HCT116 (cell line): Measurements from ENCODE around the gene IGF2BP3. TPM values are rescaled to one million over a fixed set of nuclear protein-coding genes. Genes with fewer than 3 reads are reported as not detected.

Experiments
- ATAC-seq: fragments of 200-7000 bp; cut with Tn5 transposase; 2 replicates; pipeline ENCODE4 v1.9.1; 2020; ENCODE audit warnings: mild to moderate bottlenecking, moderate library complexity
- BruUV-seq: library from RNA; stranded (reverse); fragments of 400-500 nt; replicated peaks from 2 replicates; lab custom pipeline; 2021; lab: Mats Ljungman, UMichigan
- CTCF ChIA-PET: fragments of 300-600 bp; sonication (Branson Sonifier 250); formaldehyde crosslinking; loops from one replicate; lab custom pipeline; 2021; ENCODE audit warnings: antibody characterized with exemption; lab: Charles Lee
- POLR2A ChIA-PET: fragments of 300-600, 350-600 bp; sonication (Branson Sonifier 250); formaldehyde crosslinking; loops from one replicate; lab custom pipeline; 2021; ENCODE audit warnings: antibody characterized with exemption; lab: Charles Lee
- RAD21 ChIA-PET, 2 experiments: fragments of 300-600 bp; sonication (Branson Sonifier 250); formaldehyde crosslinking; loops; one replicate each; lab custom pipeline; 2023; ENCODE audit warnings: low total read pairs in 2 of 2; ENCODE audit not compliant: uncharacterized antibody in 2 of 2, unreplicated experiment in 2 of 2, low non-redundant PET in 1 of 2; lab: Charles Lee
- DNase-seq: peaks from one replicate; pipeline ENCODE4 v3.0.0-alpha.2; 2010; ENCODE audit warnings: low read depth, low spot score
- H2AFZ ChIP-seq: fragments of 200-600 bp; shearing (Covaris generic), sonication (generic); 2 replicates; pipeline ENCODE4 v1.6.1; 2017; ENCODE audit warnings: low read depth, mixed run types, mixed read lengths, antibody characterized with exemption, low read length; ENCODE audit not compliant: poor library complexity, severe bottlenecking
- H3K27ac ChIP-seq: 2 replicates; pipeline ENCODE4 v1.5.1; 2012; ENCODE audit warnings: low read depth, low read length
- H3K27me3 ChIP-seq: fragments of 200-600 bp; sonication (generic); 2 replicates; pipeline ENCODE4 v1.6.1; 2016; ENCODE audit warnings: mixed run types, low read length, mixed read lengths; ENCODE audit not compliant: insufficient read depth
- H3K36me3 ChIP-seq, 2 experiments: fragments of 200-500 bp in 1 of 2; fragments of 200-600 bp in 1 of 2; sonication (Bioruptor generic) in 1 of 2; sonication (generic) in 1 of 2; 2 replicates each; pipeline versions ENCODE4 v1.5.1 to v1.6.1; 2014 to 2016; ENCODE audit warnings: low read length in 2 of 2, inconsistent platforms in 1 of 2, mixed read lengths in 1 of 2, mixed run types in 1 of 2; ENCODE audit not compliant: insufficient read depth in 2 of 2, control insufficient read depth in 1 of 2
- H3K4me1 ChIP-seq, 2 experiments: fragments of 200-600 bp in 1 of 2; sonication (generic) in 1 of 2; 2 replicates each; pipeline versions ENCODE4 v1.5.1 to v1.6.1; 2012 to 2017; ENCODE audit warnings: low read length in 2 of 2, inconsistent platforms in 1 of 2, mild to moderate bottlenecking in 1 of 2, mixed read lengths in 1 of 2, mixed run types in 1 of 2, moderate library complexity in 1 of 2; ENCODE audit not compliant: insufficient read depth in 2 of 2, control insufficient read depth in 1 of 2
- H3K4me2 ChIP-seq: fragments of 200-600 bp; sonication (generic); 2 replicates; pipeline ENCODE4 v1.6.1; 2017; ENCODE audit warnings: mixed run types, low read length, mixed read lengths
- H3K4me3 ChIP-seq, 2 experiments: fragments of 200-600 bp in 1 of 2; sonication (generic) in 1 of 2; replicated peaks in 1 of 2; 2 replicates each; pipeline ENCODE4 v1.5.1; 2011 to 2016; ENCODE audit warnings: low read length in 2 of 2, control low read depth in 1 of 2, low read depth in 1 of 2, mild to moderate bottlenecking in 1 of 2, mixed read lengths in 1 of 2, mixed run types in 1 of 2
- H3K79me2 ChIP-seq: fragments of 200-600 bp; sonication (generic); 2 replicates; pipeline ENCODE4 v1.6.1; 2017; ENCODE audit warnings: mild to moderate bottlenecking, mixed run types, low read length, moderate library complexity, mixed read lengths; ENCODE audit not compliant: insufficient read depth
- H3K9ac ChIP-seq: fragments of 200-600 bp; sonication (generic); 2 replicates; pipeline ENCODE4 v1.6.1; 2016; ENCODE audit warnings: low read length, mixed read lengths
- H3K9me2 ChIP-seq: fragments of 200-600 bp; sonication (generic), shearing (Covaris generic); 2 replicates; pipeline ENCODE4 v1.6.1; 2017; ENCODE audit warnings: mixed run types, mild to moderate bottlenecking, moderate library complexity; ENCODE audit not compliant: insufficient read depth
- H3K9me3 ChIP-seq, 2 experiments: fragments of 200-500 bp in 1 of 2; fragments of 200-600 bp in 1 of 2; sonication (Bioruptor generic) in 1 of 2; sonication (generic) in 1 of 2; 2 replicates each; pipeline ENCODE4 v1.6.1; 2014 to 2017; ENCODE audit warnings: low read length in 2 of 2, mixed read lengths in 2 of 2, inconsistent platforms in 1 of 2, low read depth in 1 of 2, mild to moderate bottlenecking in 1 of 2, mixed run types in 1 of 2, moderate library complexity in 1 of 2; ENCODE audit not compliant: control insufficient read depth in 1 of 2, insufficient read depth in 1 of 2
- H4K20me1 ChIP-seq: fragments of 200-600 bp; sonication (generic), shearing (Covaris generic); 2 replicates; pipeline ENCODE4 v1.6.1; 2017; ENCODE audit warnings: mixed run types, mild to moderate bottlenecking, moderate library complexity; ENCODE audit not compliant: insufficient read depth
- EZH2 ChIP-seq: fragments of 200-600 bp; sonication (generic); IDR thresholded peaks from 2 replicates; pipeline ENCODE4 v1.6.1; 2017; ENCODE audit warnings: antibody characterized with exemption, mixed run types
- FOSL1 ChIP-seq: IDR thresholded peaks from 2 replicates; pipeline ENCODE4 v1.6.1; 2012; ENCODE audit warnings: low read depth
- JUND ChIP-seq: IDR thresholded peaks from 2 replicates; pipeline ENCODE4 v1.6.1; 2012
- POLR2AphosphoS5 ChIP-seq: IDR thresholded peaks from 2 replicates; pipeline ENCODE4 v1.6.1; 2011; ENCODE audit warnings: mild to moderate bottlenecking, low read depth, low read length, moderate library complexity
- RAD21 ChIP-seq: IDR thresholded peaks from 2 replicates; pipeline ENCODE4 v1.6.1; 2012; ENCODE audit warnings: low read depth, mild to moderate bottlenecking
- SRF ChIP-seq: IDR thresholded peaks from 2 replicates; pipeline ENCODE4 v1.6.1; 2012; ENCODE audit warnings: low read depth
- YY1 ChIP-seq: IDR thresholded peaks from 2 replicates; pipeline ENCODE4 v1.6.1; 2011; ENCODE audit warnings: low read length, low read depth, moderate library complexity, mild to moderate bottlenecking; ENCODE audit not compliant: insufficient replicate concordance; ENCODE audit errors: extremely low read depth
- intact Hi-C: fragments of 100-400 bp; cut with micrococcal nuclease; formaldehyde crosslinking; loops from 2 replicates; pipeline ENCODE4 v1.10.0; 2022
- total RNA-seq: library from RNA; stranded (reverse); gene quantifications from one replicate; pipeline ENCODE4 v1.2.1, GENCODE V29; 2021; ENCODE audit not compliant: unreplicated experiment
- TF ChIP-seq, protein P1 (sequence below): IDR thresholded peaks from 2 replicates; pipeline ENCODE4 v1.6.1; 2012
- TF ChIP-seq, protein P2 (sequence below), 3 experiments: fragments of 200-600 bp in 1 of 3; sonication (generic) in 1 of 3; IDR thresholded peaks in 2 of 3; conservative IDR thresholded peaks in 1 of 3; 2 replicates each; pipeline ENCODE4 v1.5.1; 2012 to 2017; ENCODE audit warnings: low read depth in 2 of 3, low read length in 2 of 3, antibody characterized with exemption in 1 of 3, borderline replicate concordance in 1 of 3, control low read depth in 1 of 3, mild to moderate bottlenecking in 1 of 3, mixed read lengths in 1 of 3, mixed run types in 1 of 3, moderate library complexity in 1 of 3; ENCODE audit not compliant: insufficient read depth in 1 of 3

The IGF2BP3 gene
- total RNA-seq, 1 experiment from 2014 or later = 79.1 TPM

GRCh38 chr7:23266918-23267317 lies 203.4 kb downstream of the IGF2BP3 start:
- Histone ChIP-seq H3K36me3 (no peaks in the 10 kb centered on the region), H3K9me2 (no peaks in the 10 kb centered on the region), H3K79me2 (no peaks in the 10 kb centered on the region), H3K4me2 (no peak overlapping the region), H3K9ac (no peak overlapping the region), H2AFZ (no peak overlapping the region), H3K4me1 (peaks cover 0 to 6% of the 10 kb centered on the region in 2 experiments; a peak in 2 of 4 replicates), H3K4me3 (no peak overlapping the region), H3K27ac (no peak overlapping the region), H3K27me3 (no peaks in the 10 kb centered on the region), H4K20me1 (no peaks in the 10 kb centered on the region), H3K9me3 (no peaks in the 10 kb centered on the region)
- no peak for TF ChIP-seq YY1
- no peak for TF ChIP-seq RAD21
- TF ChIP-seq, protein P1, sequence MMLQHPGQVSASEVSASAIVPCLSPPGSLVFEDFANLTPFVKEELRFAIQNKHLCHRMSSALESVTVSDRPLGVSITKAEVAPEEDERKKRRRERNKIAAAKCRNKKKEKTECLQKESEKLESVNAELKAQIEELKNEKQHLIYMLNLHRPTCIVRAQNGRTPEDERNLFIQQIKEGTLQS = no peak
- TF ChIP-seq JUND = no peak
- TF ChIP-seq POLR2AphosphoS5 = no peak
- TF ChIP-seq FOSL1 = no peak
- TF ChIP-seq, protein P2, sequence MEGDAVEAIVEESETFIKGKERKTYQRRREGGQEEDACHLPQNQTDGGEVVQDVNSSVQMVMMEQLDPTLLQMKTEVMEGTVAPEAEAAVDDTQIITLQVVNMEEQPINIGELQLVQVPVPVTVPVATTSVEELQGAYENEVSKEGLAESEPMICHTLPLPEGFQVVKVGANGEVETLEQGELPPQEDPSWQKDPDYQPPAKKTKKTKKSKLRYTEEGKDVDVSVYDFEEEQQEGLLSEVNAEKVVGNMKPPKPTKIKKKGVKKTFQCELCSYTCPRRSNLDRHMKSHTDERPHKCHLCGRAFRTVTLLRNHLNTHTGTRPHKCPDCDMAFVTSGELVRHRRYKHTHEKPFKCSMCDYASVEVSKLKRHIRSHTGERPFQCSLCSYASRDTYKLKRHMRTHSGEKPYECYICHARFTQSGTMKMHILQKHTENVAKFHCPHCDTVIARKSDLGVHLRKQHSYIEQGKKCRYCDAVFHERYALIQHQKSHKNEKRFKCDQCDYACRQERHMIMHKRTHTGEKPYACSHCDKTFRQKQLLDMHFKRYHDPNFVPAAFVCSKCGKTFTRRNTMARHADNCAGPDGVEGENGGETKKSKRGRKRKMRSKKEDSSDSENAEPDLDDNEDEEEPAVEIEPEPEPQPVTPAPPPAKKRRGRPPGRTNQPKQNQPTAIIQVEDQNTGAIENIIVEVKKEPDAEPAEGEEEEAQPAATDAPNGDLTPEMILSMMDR (IDR thresholded peaks at IDR 0.05 in 2 of 3, conservative IDR thresholded peaks at IDR 0.05 in 1 of 3; ENCODE audit: borderline replicate concordance in 1 of 3, insufficient read depth in 1 of 3, low read depth in 2 of 3, low read length in 2 of 3) = no peak
- TF ChIP-seq EZH2 = no peak
- no peak for TF ChIP-seq SRF
- ATAC-seq (no peak), DNase-seq (no peak)
- intact Hi-C loops = no loop called here
- RAD21 ChIA-PET = no interaction called here
- no TSS peak for BruUV-seq
- POLR2A ChIA-PET = no interaction called here
- CTCF ChIA-PET = no interaction called here
